SU-DHL-6 (cell line): Measurements from ENCODE around the gene RUSC2.

Experiments used
- H2AFZ ChIP-seq: fragments of 200-600 bp; sonication (generic); 2 replicates; pipeline ENCODE4 v1.6.1; 2014; ENCODE audit warnings: low read depth, mild to moderate bottlenecking, moderate library complexity, mixed read lengths, antibody characterized with exemption, low read length; ENCODE audit not compliant: severe bottlenecking
- H3F3A ChIP-seq: fragments of 200-600 bp; shearing (Covaris generic); 2 replicates; pipeline ENCODE4 v1.6.0; 2016; ENCODE audit warnings: antibody characterized with exemption, mild to moderate bottlenecking; ENCODE audit not compliant: insufficient read depth
- H3K27ac ChIP-seq: fragments of 200-600 bp; sonication (generic); 2 replicates; pipeline ENCODE4 v1.5.1; 2016; ENCODE audit warnings: low read depth, mild to moderate bottlenecking, low read length, moderate library complexity, mixed read lengths
- H3K27me3 ChIP-seq: fragments of 200-600 bp; sonication (generic), shearing (Covaris generic); 2 replicates; pipeline ENCODE4 v1.6.0; 2014; ENCODE audit warnings: mild to moderate bottlenecking, low read length
- H3K36me3 ChIP-seq: fragments of 200-600 bp; sonication (generic); 2 replicates; pipeline ENCODE4 v1.6.1; 2014; ENCODE audit warnings: mild to moderate bottlenecking, low read length, mixed read lengths
- H3K4me2 ChIP-seq: fragments of 300-600, 200-600 bp; shearing (Covaris generic), sonication (generic); 2 replicates; pipeline ENCODE4 v1.6.0; 2014; ENCODE audit warnings: low read length, low read depth, mild to moderate bottlenecking; ENCODE audit not compliant: poor library complexity, severe bottlenecking
- H3K4me3 ChIP-seq: fragments of 200-600 bp; sonication (generic); 2 replicates; pipeline ENCODE4 v1.5.1; 2014; ENCODE audit warnings: antibody characterized with exemption, low read length, mild to moderate bottlenecking, mixed read lengths; ENCODE audit not compliant: insufficient read depth, poor library complexity, severe bottlenecking
- H3K79me2 ChIP-seq: fragments of 200-600 bp; sonication (generic); 2 replicates; pipeline ENCODE4 v1.6.1; 2014; ENCODE audit warnings: mild to moderate bottlenecking, low read length, moderate library complexity; ENCODE audit not compliant: insufficient read depth
- H3K9ac ChIP-seq: fragments of 200-600 bp; sonication (generic); 2 replicates; pipeline ENCODE4 v1.7.0; 2014; ENCODE audit warnings: mild to moderate bottlenecking, low read length
- H3K9me2 ChIP-seq: fragments of 200-600 bp; sonication (generic); replicated peaks from 2 replicates; pipeline ENCODE4 v1.6.1; 2014; ENCODE audit warnings: low read length; ENCODE audit not compliant: insufficient read depth
- H3K9me3 ChIP-seq: fragments of 200-600 bp; sonication (generic); 2 replicates; pipeline ENCODE4 v1.6.1; 2014; ENCODE audit warnings: low read length, mixed read lengths; ENCODE audit not compliant: insufficient read depth
- H4K20me1 ChIP-seq: fragments of 200-600 bp; sonication (generic); 2 replicates; pipeline ENCODE4 v1.6.1; 2014; ENCODE audit warnings: low read depth, mild to moderate bottlenecking, antibody characterized with exemption, low read length, moderate library complexity, mixed read lengths
- EZH2phosphoT487 ChIP-seq: fragments of 200-600 bp; sonication (generic), shearing (Covaris generic); conservative IDR thresholded peaks from 2 replicates; pipeline ENCODE4 v1.6.1; 2018; ENCODE audit warnings: mild to moderate bottlenecking, antibody characterized with exemption, low read length, moderate library complexity, mixed read lengths
- TF ChIP-seq, protein P1 (sequence below): fragments of 200-600 bp; sonication (generic); IDR thresholded peaks from one replicate; pipeline ENCODE4 v1.5.1; 2017; ENCODE audit warnings: antibody characterized with exemption, mild to moderate bottlenecking, low read length, moderate library complexity; ENCODE audit not compliant: insufficient read depth, poor library complexity, severe bottlenecking

Gene RUSC2

DNA sequence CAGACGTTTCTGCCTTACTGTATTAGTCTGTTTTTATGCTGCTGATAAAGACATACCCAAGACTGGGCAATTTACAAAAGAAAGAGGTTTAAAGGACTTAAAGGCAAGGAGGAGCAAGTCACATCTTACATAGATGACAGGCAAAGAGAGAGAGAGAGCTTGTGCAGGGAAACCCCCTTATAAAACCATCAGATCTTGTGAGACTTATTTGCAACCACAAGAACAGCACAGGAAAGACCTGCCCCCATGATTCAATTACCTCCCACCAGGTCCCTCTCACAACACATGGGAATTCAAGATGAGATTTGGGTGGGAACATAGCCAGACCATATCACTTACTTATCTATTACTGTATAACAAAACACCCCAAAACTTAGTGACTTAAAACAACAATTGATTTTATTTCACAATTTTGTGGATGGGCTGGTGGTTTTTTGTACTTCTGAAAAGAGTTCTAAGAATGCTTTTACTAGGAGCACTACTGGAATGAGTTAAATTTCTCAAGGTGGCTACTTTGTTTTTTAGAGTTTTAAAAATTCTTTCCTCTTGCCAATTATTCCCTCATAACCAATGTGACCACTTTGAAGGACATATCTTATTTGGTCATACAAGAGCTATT lies 10.3 kb downstream of the RUSC2 start:
- Histone ChIP-seq H3K9me2 (no peaks in the 10 kb centered on the region), H4K20me1 (no peaks in the 10 kb centered on the region), H3K4me3 (no peak overlapping the region), H3K9ac (no peak overlapping the region), H3K4me2 (no peak overlapping the region), H2AFZ (no peak overlapping the region), H3K79me2 (no peaks in the 10 kb centered on the region), H3K27me3 (no peaks in the 10 kb centered on the region), H3K27ac (no peak overlapping the region), H3K36me3 (no peaks in the 10 kb centered on the region), H3K9me3 (no peaks in the 10 kb centered on the region), H3F3A (no peaks in the 10 kb centered on the region)
- TF ChIP-seq, protein P1, sequence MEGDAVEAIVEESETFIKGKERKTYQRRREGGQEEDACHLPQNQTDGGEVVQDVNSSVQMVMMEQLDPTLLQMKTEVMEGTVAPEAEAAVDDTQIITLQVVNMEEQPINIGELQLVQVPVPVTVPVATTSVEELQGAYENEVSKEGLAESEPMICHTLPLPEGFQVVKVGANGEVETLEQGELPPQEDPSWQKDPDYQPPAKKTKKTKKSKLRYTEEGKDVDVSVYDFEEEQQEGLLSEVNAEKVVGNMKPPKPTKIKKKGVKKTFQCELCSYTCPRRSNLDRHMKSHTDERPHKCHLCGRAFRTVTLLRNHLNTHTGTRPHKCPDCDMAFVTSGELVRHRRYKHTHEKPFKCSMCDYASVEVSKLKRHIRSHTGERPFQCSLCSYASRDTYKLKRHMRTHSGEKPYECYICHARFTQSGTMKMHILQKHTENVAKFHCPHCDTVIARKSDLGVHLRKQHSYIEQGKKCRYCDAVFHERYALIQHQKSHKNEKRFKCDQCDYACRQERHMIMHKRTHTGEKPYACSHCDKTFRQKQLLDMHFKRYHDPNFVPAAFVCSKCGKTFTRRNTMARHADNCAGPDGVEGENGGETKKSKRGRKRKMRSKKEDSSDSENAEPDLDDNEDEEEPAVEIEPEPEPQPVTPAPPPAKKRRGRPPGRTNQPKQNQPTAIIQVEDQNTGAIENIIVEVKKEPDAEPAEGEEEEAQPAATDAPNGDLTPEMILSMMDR, result no peak
- TF ChIP-seq EZH2phosphoT487, result no peak

DNA sequence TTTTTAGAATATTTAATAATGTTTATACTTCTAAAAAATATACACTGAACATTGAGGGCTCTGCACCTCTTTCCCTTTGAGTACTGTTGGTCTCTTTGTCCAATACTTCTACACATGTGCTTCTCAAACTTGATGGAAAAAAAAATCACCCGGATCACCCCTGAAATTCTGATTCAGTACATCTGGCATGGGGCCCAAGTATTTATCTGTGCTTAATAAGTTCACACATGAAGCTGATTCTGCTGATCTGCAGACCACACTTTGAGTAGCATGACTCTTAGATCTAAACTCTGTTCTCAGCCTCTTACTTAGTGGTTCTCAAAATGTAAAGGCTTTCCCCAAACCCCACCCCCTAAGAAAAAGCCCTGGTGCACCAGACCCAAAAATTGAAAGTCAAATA lies 12.0 kb downstream of the RUSC2 start:
- no peak overlapping the region for H2AFZ ChIP-seq
- H3K27me3 ChIP-seq, result no peaks in the 10 kb centered on the region
- no peaks in the 10 kb centered on the region for H3K79me2 ChIP-seq
- H3K4me3 ChIP-seq, result no peak overlapping the region
- H4K20me1 ChIP-seq, result no peaks in the 10 kb centered on the region
- H3K36me3 ChIP-seq, result no peaks in the 10 kb centered on the region
- no peak overlapping the region for H3K27ac ChIP-seq
- no peak overlapping the region for H3K9ac ChIP-seq
- H3F3A ChIP-seq, result no peaks in the 10 kb centered on the region
- TF ChIP-seq, protein P1, result no peak
- TF ChIP-seq EZH2phosphoT487, result no peak
- H3K4me2 ChIP-seq, result no peak overlapping the region
- no peaks in the 10 kb centered on the region for H3K9me3 ChIP-seq
- H3K9me2 ChIP-seq, result no peaks in the 10 kb centered on the region

DNA sequence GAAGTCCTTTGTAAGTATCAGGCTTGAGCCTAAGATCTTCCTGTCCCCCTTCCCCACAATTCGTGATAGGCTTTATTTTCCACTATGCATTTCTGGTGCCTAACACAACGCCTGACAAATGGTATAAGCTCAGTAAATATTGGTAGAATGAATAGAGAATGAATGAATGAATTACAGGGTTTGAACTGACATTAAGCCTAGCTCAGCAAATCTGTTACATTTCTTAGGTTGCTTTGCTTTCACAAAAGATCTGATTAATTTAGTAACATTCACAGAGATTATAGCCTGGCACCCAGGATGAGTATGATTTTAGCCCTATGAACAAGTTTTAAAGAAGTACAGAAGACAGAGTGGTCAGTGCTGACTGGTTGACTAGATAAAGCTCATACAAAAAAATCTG lies 16.4 kb downstream of the RUSC2 start:
- no peaks in the 10 kb centered on the region for H3K27me3 ChIP-seq
- TF ChIP-seq, protein P1, result no peak
- TF ChIP-seq EZH2phosphoT487, result no peak
- no peak overlapping the region for H3K4me3 ChIP-seq
- no peak overlapping the region for H2AFZ ChIP-seq
- H3F3A ChIP-seq, result no peaks in the 10 kb centered on the region
- no peaks in the 10 kb centered on the region for H3K9me3 ChIP-seq
- H3K27ac ChIP-seq, result no peak overlapping the region
- H3K4me2 ChIP-seq, result no peak overlapping the region
- H4K20me1 ChIP-seq, result no peaks in the 10 kb centered on the region
- no peaks in the 10 kb centered on the region for H3K36me3 ChIP-seq
- no peaks in the 10 kb centered on the region for H3K79me2 ChIP-seq
- H3K9ac ChIP-seq, result no peak overlapping the region
- no peaks in the 10 kb centered on the region for H3K9me2 ChIP-seq
